HG03066 (cell line): ENCODE measurements around the gene GAA.
A peak's percentile ranks its signal among the peaks of the same experiment; 100 is the strongest.
"Not testable (repeated sequence)": the region's sequence is repeated elsewhere in the genome, so short reads cannot be mapped to it uniquely, and the experiment has no call there.

Source experiments
- ATAC-seq: cut with Tn5 transposase; IDR thresholded peaks from one replicate; pipeline ENCODE4 v1.9.1; 2021; ENCODE audit warnings: low read depth; ENCODE audit not compliant: unreplicated experiment

The GAA gene

DNA sequence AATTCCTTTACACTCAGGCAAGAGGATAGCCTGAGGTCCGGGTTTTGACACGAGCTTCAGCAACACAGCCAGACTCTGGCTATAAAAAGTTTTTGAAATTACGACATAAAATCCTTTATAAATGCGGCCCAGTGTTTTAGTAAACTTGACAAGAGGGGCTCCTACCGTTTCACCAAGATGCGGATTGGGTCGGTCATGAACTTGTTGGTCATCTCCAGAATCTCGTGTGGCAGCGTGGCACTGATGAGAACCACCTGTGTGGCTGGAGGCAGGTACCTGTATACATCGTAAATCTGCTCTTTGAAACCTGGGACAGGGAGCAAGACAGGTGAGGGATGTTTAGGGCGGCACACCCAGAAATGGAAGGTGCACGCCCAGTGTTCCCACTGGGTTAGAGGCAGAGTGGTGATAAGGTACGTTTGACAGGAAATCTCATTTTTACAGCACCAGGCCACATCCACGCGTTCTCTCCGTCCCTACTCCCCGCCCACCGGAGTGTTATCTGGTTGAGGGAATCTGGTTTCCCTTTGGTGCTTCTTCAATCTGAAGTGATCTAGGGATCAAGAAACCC lies 37.6 kb downstream of the GAA start:
- no peak for ATAC-seq

- ATAC-seq: no peak
Observed at GRCh38 chr17:80141463-80142165, 40.2 kb downstream of the GAA start.

GRCh38 chr17:80142929-80143328 lies 41.5 kb downstream of the GAA start:
- no peak for ATAC-seq

GRCh38 chr17:80145076-80146075 lies 44.0 kb downstream of the GAA start:
- no peak for ATAC-seq

DNA sequence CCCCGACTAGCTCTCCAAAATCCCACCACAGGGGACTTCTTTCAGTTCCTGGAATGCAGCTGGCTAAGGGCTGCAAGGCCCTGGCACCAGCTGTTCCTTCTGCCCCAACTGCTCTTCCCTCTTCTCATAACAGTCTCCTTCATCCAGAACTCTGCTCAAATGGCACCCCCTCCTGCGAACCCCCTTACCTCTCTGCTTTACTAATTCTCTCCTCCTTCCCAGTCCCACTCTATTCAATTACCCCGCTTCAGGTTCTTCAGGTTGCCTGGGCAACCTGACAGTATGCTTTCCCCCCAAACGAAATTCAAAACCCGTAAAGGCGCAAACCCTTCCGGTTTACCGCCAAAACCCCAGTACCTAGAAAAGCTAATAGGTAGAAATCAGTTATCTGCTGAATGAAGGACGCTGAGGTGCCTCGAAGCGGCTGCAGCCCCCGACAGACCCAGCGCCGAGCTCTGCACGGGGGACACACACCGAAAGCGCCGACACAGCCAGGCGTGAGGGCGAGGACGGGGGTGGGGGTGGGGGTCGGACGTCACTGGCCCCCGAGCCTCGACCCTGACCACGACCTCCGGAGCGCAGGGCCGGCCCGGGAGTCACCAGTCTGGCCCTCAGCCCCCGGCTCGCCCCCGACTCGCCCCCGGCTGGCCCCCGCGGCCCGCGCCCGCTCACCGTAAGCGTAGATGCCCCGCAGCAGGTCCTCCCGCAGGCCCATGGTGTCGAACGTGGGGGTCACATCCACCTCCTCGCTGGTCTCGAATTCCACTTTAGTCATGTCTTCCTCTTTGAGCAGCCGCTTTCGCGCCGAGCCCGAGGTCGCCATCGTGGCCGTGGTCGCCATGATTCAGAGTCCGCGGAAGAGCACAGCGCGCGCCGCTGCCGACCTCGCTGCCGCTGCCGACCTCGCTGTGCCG lies 45.0 kb downstream of the GAA start:
- ATAC-seq: peak; percentile 26

DNA sequence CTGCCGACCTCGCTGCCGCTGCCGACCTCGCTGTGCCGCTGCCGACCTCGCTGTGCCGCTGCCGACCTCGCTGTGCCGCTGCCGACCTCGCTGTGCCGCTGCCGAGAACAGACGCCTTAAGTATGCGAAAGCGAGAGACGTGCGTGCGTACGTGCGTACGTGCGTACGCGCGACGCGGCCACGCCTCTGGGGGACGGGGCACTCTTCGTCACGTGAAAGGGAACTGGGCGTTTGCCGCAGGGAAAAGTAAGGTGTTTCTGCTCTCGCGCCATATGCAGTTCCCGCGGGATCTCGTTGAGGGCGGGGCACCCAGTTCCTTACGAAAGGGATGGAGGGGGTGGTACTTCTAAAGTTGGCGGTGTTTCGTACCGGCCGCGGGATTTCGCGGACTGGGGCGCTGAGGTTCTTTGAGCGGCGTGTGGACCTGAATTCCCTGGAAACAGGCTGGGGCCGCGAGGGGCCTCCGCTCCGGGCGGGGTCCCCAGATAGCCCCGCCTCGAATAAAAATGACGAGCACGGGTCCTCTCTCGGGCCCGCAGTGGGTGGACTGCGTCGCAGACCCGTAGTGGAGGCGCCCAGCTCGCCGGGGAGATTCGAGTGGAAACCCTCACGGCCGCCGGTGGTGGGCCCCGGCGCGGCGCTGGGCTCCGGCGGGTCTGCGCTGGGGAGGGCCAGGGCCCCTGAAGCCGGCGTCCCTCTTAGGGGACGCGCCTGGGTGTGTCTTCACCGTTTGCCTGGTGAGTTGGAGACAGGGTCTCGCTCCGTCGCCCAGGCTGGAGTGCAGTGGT lies 45.8 kb downstream of the GAA start, which contains the start of gene EIF4A3:
EIF4A3 (minus strand) TSS at position 94 of the 788 bp plus-strand sequence. CDS start 167 bp downstream, outside the sequence.
- ATAC-seq: peak; percentile 81

DNA sequence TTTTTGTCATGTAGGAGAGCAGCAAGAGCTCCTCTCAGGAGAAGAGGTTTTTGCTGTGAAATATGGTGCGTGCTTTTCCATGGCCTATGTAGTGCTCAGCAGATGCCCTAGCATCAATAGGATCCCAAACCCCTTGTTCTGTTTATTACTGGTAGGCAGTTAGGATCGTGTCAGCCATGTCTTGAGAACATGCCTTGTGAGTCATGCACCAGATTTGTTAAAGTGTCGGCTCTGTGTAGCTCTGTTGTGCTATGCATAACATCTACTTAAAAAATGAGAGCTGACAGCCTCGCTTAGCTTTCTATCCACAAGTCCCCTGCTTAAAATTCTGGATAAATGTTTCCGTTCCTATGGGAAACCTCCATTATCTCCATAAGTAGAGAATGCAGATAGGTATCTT lies 50.0 kb downstream of the GAA start:
- ATAC-seq: no peak

DNA sequence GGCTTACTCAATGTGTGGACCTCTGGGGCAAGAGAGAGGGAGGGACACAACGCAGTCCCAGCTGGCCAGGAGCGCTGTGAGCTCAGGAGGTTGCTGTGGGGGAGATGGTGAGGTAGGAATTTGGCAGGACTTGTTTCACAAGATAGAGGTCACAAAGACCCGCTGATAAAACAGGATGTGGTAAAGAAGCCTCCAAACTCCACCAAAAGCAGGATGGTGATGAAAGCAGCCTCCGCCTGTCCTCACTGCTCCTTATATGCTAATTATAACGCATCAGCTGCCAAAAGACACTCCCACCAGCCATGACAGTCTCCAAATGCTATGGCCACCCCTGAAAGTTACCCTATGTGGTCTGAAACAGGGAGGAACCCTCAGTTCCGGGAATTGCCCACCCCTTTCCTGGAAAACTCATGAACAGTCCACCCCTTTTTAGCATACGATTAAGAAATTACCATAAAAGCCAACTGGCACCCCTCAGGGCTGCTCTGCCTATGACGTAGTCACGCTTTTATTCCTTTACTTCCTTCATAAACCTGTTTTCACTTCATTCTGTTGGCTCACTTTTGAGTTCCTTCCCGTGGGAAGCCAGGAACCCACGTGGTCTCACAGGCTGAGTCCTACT lies 50.8 kb downstream of the GAA start:
- ATAC-seq: no peak

DNA sequence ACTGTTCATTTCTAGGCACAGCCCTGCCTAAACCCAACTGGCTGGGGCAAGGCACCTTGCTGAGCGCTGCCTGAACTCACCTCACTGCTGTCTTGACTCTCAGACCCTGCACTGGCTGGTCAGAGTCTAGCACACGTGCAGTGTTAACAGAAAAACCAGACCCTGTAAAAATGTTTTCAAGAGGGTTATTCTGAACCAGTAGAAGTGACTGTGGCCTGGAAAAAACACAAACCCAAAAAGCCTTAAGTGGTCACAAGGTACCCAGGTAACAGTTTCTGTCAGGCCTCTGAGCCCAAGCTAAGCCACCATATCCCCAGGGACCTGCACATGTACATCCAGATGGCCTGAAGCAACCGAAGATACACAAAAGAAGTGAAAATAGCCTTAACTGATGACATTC lies 51.6 kb downstream of the GAA start:
- no peak for ATAC-seq

GRCh38 chr17:80154166-80154565 lies 52.8 kb downstream of the GAA start:
- no peak for ATAC-seq

DNA sequence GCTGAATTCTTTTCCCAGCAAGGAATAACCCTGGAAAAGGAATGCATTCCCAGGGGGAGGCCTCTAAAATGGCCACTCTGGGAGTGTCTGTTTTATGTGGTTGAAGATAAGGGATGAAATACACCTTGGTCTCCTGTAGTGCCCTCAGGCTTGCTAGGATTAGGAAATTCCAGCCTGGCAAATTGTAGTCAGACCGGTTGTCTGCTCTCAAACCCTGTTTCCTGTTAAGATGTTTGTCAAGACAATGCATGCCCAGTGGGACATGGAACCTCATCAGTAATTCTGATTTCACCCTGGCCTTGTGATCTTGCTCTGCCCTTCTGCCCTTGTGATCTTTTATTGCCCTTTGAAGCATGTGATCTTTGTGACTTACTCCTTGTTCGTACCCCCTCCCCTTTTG lies 54.2 kb downstream of the GAA start:
- ATAC-seq: not testable (repeated sequence)

DNA sequence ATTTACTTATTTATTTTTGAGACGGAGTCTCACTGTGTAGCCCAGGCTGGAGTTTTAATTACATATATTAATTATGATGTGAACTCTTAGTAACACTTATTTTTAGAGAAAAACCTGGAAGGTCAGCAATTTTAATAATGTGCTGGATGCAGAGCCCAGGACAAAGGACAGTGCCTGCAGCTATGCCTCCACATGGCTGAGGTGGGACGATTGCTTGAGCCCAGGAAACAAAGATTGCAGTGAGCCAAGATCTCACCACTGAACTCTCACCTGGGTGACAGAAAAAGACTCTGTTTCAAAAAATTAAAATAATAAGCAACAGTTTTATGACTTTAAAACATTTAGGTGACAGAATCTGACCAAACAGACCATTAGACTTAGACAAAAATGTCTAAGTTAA lies 57.5 kb downstream of the GAA start:
- ATAC-seq: no peak

- no peak for ATAC-seq
Observed at GRCh38 chr17:80160536-80160935, 59.2 kb downstream of the GAA start.

DNA sequence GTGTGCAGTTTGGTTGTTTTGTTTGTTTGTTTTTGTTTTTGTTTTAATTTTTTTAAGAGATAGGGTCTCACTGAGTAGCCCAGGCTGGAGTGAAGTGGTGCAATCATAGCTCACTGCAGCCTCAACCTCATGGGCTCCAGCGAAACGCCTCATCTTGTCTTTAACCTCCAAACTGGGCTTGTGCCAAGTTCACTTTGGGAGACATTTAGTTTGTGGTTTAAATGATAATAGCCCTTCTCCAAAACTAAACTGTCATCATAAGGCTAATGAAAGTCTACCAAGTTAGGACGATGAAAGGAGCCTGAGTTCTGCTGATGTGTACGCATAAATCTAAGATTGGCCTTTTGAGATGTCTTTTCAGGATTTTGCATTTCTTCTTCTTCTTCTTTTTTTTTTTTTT lies 62.0 kb downstream of the GAA start:
- ATAC-seq: no peak

DNA sequence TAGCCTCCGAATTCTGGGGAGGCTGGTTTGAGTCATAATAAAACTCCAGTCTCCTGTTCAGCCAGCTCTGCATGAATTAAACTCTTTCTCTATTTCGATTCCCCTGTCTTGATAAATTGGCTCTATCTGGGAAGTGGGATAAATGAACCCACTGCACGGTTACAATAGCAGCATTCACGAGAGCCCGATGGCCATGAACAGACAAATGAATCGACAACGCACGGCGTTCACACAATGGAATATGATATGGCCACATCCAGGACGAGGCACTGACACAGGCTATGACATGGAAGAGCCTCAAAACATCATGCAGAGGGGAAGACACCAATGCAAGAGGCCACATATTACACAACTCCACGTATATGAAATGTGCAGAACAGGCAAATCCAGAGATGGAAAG lies 62.8 kb downstream of the GAA start:
- ATAC-seq: no peak

- no peak for ATAC-seq
Observed at GRCh38 chr17:80166446-80166845, 65.1 kb downstream of the GAA start.

DNA sequence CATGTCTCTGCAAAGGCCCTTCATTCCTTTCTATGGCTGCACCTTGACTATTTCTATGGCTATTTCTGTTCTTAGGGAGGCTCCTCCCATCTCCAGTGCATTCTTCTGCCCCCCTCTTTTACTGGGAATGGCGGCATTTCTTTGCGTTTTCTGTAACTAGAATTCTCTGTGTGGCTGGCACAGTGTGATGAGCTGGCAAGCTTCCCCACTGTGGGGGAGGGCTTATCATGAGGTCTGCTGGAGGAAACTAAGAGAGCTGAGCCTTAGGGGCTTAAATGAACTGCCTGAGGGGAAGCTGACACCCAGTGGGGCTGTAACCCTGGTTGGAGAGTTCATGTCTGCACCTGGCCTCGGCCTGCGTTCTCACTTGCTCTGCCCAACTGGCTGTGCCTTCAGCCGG lies 67.0 kb downstream of the GAA start:
- no peak for ATAC-seq

DNA sequence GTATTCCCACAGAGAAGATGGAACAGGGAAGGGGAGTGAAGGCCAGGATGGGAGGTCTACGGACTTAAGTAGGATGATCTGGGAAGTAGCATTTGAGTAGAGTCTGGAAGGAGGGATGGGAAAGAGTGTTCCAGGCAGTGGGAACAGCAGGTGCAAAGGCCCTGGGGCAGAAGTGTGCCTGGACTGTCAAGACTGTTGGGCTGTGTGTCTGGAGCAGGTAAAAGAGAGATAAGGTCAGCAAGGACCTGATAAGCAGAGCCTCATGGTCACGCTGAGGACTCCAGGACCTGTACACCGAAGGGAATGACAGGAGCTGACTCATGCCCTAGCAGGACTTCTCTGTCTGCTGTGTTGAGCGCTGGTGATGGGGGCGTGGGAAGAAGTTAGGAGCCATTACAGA lies 67.7 kb downstream of the GAA start:
- ATAC-seq: no peak
